Hematopoietic multipotent progenitor cell treated with erythropoietin and hydrocortisone succinate and interleukin-3 and kit ligand, for 8 days (in vitro differentiated cells): ENCODE measurements around the gene MANEA.
"Not testable (repeated sequence)": the region's sequence is repeated elsewhere in the genome, so short reads cannot be mapped to it uniquely, and the experiment has no call there.

Experiments
- DNase-seq: peaks from one replicate; pipeline ENCODE4 v3.0.0-alpha.2; 2015

The MANEA gene

GRCh38 chr6:95577304-95578105, at the start of gene MANEA:
Gene MANEA, plus strand, starts transcription at chr6:95577535. Its CDS starts 8,905 bp downstream, at chr6:95586440.
- DNase-seq, result peak; percentile 92

GRCh38 chr6:95529762-95530161, 47.6 kb upstream of the MANEA start:
- DNase-seq, result no peak

GRCh38 chr6:95530176-95530819, 47.0 kb upstream of the MANEA start:
- no peak for DNase-seq

GRCh38 chr6:95543798-95544197, 33.5 kb upstream of the MANEA start:
- no peak for DNase-seq

GRCh38 chr6:95544517-95545225, 32.7 kb upstream of the MANEA start:
- DNase-seq, result no peak

- no peak for DNase-seq
Measured at GRCh38 chr6:95545226-95545625, 32.1 kb upstream of the MANEA start.

GRCh38 chr6:95545686-95546085, 31.6 kb upstream of the MANEA start:
- DNase-seq, result no peak

GRCh38 chr6:95546148-95546547, 31.2 kb upstream of the MANEA start:
- no peak for DNase-seq

- no peak for DNase-seq
Measured at GRCh38 chr6:95547043-95547442, 30.3 kb upstream of the MANEA start.

- no peak for DNase-seq
Measured at GRCh38 chr6:95548188-95548786, 29.0 kb upstream of the MANEA start.

GRCh38 chr6:95551678-95552324, 25.5 kb upstream of the MANEA start:
- no peak for DNase-seq

- no peak for DNase-seq
Measured at GRCh38 chr6:95553880-95554279, 23.5 kb upstream of the MANEA start.

- DNase-seq, result not testable (repeated sequence)
Measured at GRCh38 chr6:95560956-95561355, 16.4 kb upstream of the MANEA start.

GRCh38 chr6:95569560-95569959, 7.8 kb upstream of the MANEA start:
- DNase-seq, result no peak

- no peak for DNase-seq
Measured at GRCh38 chr6:95572098-95572497, 5.2 kb upstream of the MANEA start.

- no peak for DNase-seq
Measured at GRCh38 chr6:95574811-95575210, 2.5 kb upstream of the MANEA start.

- peak; percentile 56 for DNase-seq
Measured at GRCh38 chr6:95576218-95576997, 927 bp upstream of the MANEA start.

GRCh38 chr6:95576998-95577303, 384 bp upstream of the MANEA start:
- DNase-seq, result no peak

- DNase-seq, result peak; percentile 13
Measured at GRCh38 chr6:95578106-95578410, 723 bp downstream of the MANEA start.

GRCh38 chr6:95581073-95581472, 3.7 kb downstream of the MANEA start:
- DNase-seq, result no peak

- DNase-seq, result peak; percentile 6
Measured at GRCh38 chr6:95584226-95584625, 6.9 kb downstream of the MANEA start.

GRCh38 chr6:95587989-95588388, 10.7 kb downstream of the MANEA start:
- no peak for DNase-seq
